Measurements from ENCODE around the gene AP5S1.

AP5S1 gene

DNA sequence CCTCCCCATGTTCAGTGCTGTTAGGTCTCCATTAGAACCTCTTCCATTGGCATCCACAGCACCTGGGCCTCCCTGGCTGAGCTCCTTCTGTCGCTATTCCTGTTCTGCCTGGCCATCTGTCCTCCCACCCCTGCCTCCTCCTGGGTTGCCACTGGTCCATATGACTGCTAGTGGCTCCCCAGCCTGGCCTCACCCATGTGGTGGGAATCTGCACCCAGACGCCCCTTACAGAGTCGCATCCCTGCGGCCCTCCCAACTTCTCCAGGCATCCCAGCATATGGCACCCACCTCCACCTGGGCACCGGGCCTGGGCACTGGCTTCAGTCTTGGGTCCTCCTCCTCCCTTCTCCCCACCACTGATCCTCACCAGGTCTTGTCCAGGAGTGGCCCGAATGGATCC lies 16.5 kb upstream of the AP5S1 start:
- H3K4me3 ChIP-seq (ENCODE audit: low read depth, low read length): no peak overlapping the region
- TF ChIP-seq, protein P1, sequence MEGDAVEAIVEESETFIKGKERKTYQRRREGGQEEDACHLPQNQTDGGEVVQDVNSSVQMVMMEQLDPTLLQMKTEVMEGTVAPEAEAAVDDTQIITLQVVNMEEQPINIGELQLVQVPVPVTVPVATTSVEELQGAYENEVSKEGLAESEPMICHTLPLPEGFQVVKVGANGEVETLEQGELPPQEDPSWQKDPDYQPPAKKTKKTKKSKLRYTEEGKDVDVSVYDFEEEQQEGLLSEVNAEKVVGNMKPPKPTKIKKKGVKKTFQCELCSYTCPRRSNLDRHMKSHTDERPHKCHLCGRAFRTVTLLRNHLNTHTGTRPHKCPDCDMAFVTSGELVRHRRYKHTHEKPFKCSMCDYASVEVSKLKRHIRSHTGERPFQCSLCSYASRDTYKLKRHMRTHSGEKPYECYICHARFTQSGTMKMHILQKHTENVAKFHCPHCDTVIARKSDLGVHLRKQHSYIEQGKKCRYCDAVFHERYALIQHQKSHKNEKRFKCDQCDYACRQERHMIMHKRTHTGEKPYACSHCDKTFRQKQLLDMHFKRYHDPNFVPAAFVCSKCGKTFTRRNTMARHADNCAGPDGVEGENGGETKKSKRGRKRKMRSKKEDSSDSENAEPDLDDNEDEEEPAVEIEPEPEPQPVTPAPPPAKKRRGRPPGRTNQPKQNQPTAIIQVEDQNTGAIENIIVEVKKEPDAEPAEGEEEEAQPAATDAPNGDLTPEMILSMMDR (IDR thresholded peaks at IDR 0.05; ENCODE audit: borderline replicate concordance, insufficient read depth, low read depth, low read length): no peak

DNA sequence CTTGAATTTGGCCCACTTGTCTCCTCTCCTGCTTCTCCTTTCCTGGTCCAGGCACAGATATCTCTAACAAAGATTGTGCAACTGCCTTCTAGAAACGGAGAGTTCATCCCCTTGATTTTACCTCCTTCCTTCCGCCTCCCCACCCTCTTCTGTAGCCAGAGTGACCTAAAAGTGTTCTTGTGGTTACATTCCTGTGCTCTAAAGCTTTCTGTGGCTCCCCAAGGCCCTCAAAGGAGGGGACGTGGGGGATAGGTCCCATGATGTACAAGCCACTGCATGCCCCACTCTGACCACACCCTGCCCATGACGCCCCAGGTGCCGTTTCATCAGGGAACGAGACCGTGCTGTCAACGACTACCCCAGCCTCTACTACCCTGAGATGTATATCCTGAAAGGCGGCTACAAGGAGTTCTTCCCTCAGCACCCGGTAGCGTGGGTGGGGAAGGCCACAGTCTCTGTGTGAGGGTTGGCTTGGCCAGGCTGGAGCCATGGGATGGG lies 16.0 kb upstream of the AP5S1 start:
- TF ChIP-seq, protein P1 (IDR thresholded peaks at IDR 0.05; ENCODE audit: borderline replicate concordance, insufficient read depth, low read depth, low read length): no peak
- no peak overlapping the region for H3K4me3 ChIP-seq (ENCODE audit: low read depth, low read length)

DNA sequence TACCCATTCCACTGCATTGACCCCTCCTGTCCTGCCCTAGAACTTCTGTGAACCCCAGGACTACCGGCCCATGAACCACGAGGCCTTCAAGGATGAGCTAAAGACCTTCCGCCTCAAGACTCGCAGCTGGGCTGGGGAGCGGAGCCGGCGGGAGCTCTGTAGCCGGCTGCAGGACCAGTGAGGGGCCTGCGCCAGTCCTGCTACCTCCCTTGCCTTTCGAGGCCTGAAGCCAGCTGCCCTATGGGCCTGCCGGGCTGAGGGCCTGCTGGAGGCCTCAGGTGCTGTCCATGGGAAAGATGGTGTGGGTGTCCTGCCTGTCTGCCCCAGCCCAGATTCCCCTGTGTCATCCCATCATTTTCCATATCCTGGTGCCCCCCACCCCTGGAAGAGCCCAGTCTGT lies 15.6 kb upstream of the AP5S1 start:
- TF ChIP-seq, protein P1 (IDR thresholded peaks at IDR 0.05; ENCODE audit: borderline replicate concordance, insufficient read depth, low read depth, low read length): no peak
- H3K4me3 ChIP-seq (ENCODE audit: low read depth, low read length): no peak overlapping the region

DNA sequence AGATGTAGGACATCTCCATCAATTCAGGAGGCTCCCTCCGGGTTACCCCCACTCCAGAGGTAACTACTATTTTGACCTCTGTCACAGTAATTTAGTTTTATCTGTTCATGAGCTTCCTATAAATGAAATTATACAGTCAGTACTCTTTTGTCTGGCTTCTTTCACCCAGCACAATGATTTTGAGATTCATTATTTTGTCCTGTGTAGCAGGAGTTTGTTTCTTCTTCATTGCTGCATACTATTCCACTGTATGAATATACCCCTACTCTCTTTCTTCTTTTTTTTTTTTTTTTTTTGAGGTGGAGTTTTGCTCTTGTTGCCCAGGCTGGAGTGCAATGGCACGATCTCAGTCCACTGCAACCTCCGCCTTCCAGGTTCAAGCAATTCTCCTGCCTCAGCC lies 11.8 kb upstream of the AP5S1 start:
- TF ChIP-seq, protein P1 (IDR thresholded peaks at IDR 0.05; ENCODE audit: borderline replicate concordance, insufficient read depth, low read depth, low read length): no peak
- H3K4me3 ChIP-seq (ENCODE audit: low read depth, low read length): no peak overlapping the region

DNA sequence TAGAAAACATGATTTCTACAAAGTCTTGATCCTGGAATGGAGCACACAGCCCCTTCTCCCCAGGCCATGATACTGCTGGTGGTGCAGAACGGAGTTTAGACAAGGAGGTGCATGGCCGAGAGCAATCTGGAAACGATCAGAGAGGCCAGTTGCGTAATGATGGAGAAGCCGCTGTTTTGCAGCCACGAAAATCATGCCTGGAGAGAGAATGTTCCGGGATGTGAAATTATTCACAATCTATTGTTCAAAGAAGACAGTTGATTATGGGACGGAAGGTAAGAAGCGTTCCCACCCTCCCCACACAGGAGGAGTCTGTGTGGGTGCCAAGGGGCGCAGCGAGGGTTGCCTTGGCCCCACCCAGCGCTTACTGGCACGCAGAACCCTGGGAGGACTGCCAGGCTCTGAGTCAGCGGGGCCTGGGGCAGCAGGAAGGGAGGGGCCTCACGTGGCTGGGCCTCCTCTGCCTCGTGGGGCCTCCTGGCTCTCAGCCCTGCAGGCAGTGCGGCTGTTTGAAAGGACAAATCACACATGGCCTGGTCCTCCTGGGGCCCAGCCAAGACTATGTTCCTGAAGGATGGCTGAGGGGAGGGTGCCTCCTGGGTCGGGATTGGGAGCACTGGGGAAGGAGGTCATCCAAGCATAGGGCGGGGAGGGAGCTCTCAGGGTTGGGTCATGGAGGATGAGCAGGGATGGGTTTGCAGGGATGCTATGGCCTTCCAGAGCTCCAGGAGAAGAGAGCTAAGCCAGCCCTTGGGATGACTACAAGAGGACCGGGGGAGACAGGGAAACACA lies 8.7 kb upstream of the AP5S1 start:
- TF ChIP-seq, protein P1 (IDR thresholded peaks at IDR 0.05; ENCODE audit: borderline replicate concordance, insufficient read depth, low read depth, low read length): no peak
- no peak overlapping the region for H3K4me3 ChIP-seq (ENCODE audit: low read depth, low read length)

DNA sequence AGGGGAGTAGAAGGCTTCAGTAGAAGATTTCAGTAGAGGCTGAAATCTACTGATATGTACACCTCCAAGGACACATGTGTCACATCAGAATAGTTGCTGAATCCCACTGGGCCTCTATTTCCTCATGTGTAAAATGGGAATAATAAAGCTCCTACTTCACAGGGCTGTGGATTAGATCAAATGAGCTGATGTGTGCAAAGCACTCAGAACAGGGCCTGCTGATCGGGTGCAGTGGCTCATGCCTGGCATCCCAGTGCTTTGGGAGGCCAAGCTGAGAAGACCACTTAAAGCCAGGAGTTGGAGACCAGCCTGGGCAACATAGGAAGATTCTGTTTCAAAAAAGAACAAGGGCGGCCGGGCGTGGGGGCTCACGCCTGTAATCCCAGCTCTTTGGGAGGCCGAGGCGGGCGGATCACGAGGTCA lies 8.1 kb upstream of the AP5S1 start:
- TF ChIP-seq, protein P1 (IDR thresholded peaks at IDR 0.05; ENCODE audit: borderline replicate concordance, insufficient read depth, low read depth, low read length): no peak
- H3K4me3 ChIP-seq (ENCODE audit: low read depth, low read length): no peak overlapping the region

Data from GM12875 (cell line).